Measurements from ENCODE around the gene SNAPC4. TPM values are rescaled to one million over a fixed set of nuclear protein-coding genes. Genes with fewer than 3 reads are reported as not detected.
A peak's percentile ranks its signal among the peaks of the same experiment; 100 is the strongest.

The SNAPC4 gene
- total and polyA plus RNA-seq, 10 donors, result 4.6 to 14.5 (median 10.1) TPM

DNA sequence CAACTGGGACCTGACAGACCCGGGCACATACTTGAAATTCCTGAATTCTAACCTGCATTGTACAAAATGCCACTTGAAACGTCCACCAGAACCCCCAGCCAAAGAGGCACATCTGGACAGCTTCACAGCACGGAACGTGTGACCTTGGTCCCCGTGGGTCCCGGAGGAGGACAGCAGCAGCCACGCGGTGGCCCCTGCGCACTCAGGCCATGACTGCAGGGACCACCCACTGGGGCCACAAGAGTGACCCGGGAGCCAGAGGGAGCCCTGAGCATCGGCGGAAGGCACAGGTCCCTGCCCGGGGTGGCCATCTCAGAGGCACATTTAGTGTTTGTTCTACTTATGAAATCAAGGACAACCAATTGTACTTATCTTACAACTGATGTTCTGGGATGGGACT, 2.1 kb upstream of the SNAPC4 start:
- Histone ChIP-seq H3K4me1 (peaks cover 26 to 80% (median 48%) of the 10 kb centered on the region in 6 donors), H3K27me3 (replicated peaks in 1 of 7) (no peaks in the 10 kb centered on the region), H3K36me3 (peaks cover 0 to 62% (median 31%) of the 10 kb centered on the region in 6 donors), H3K4me3 (no peak overlapping the region), H3K9me3 (no peaks in the 10 kb centered on the region), H3K27ac (no peak overlapping the region)
- no peak for TF ChIP-seq POLR2A (IDR thresholded peaks at IDR 0.05)
- TF ChIP-seq, protein P1, sequence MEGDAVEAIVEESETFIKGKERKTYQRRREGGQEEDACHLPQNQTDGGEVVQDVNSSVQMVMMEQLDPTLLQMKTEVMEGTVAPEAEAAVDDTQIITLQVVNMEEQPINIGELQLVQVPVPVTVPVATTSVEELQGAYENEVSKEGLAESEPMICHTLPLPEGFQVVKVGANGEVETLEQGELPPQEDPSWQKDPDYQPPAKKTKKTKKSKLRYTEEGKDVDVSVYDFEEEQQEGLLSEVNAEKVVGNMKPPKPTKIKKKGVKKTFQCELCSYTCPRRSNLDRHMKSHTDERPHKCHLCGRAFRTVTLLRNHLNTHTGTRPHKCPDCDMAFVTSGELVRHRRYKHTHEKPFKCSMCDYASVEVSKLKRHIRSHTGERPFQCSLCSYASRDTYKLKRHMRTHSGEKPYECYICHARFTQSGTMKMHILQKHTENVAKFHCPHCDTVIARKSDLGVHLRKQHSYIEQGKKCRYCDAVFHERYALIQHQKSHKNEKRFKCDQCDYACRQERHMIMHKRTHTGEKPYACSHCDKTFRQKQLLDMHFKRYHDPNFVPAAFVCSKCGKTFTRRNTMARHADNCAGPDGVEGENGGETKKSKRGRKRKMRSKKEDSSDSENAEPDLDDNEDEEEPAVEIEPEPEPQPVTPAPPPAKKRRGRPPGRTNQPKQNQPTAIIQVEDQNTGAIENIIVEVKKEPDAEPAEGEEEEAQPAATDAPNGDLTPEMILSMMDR (IDR thresholded peaks at IDR 0.05 in 8 of 11, conservative IDR thresholded peaks at IDR 0.05 in 3 of 11), result no peak
- no peak for TF ChIP-seq POLR2AphosphoS5 (IDR thresholded peaks at IDR 0.05)
- 83 to 91% (median 86%) methylated on average over 10 to 13 of the region's 13 CpGs for WGBS, 5 donors
- intact Hi-C loops (cut with DNase I; ENCODE audit: low total_unique reads), result no loop called here
- peak; percentile 73 for DNase-seq

DNA sequence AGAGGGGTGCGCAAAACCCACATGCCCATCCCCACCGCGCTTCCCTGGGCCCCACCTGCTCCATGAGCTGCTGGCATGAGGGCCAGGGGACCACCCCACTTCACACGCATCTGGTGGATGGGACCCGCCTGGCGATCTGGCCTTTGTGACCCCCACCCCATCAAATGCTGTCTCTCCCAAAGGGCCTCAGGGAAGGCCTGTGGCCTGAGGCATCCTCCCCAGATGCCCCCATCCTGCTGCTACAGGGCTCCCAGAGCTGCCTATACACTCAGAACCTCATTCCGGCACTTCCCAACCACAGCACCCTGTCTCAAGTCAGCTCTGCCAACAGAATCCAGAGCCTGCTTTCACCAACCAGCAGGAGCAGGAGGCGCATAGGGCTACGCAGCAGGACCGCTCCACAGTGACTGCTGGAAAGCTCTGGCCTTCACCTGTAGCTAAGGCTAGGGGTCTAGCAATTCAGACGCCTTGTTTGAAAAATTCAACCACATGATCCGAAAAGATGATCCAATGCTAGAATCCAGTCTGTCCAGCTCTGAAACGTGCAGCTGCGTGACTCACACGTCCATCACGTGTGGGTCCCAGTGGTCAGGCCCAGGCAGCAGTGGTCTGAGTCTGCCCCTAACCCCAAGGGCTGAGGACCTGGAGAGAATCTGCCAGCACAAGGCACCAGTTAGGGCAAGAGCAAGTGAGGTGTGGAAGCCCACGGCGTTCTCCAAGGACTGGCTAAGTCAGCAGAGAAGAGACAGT, 1.4 kb upstream of the SNAPC4 start:
- intact Hi-C loops (cut with DNase I; ENCODE audit: low total_unique reads), result no loop called here
- TF ChIP-seq POLR2AphosphoS5 (IDR thresholded peaks at IDR 0.05) (peak in 2 of 3 donors; percentile 3 to 14), POLR2A (IDR thresholded peaks at IDR 0.05) (no peak)
- TF ChIP-seq, protein P1 (IDR thresholded peaks at IDR 0.05 in 8 of 11, conservative IDR thresholded peaks at IDR 0.05 in 3 of 11), result no peak
- Histone ChIP-seq H3K4me1 (peaks cover 26 to 73% (median 48%) of the 10 kb centered on the region in 6 donors), H3K4me3 (no peak overlapping the region), H3K27ac (no peak overlapping the region), H3K27me3 (replicated peaks in 1 of 7) (no peaks in the 10 kb centered on the region), H3K36me3 (peaks cover 0 to 62% (median 32%) of the 10 kb centered on the region in 6 donors), H3K9me3 (no peaks in the 10 kb centered on the region)
- DNase-seq, result no peak
- WGBS, 5 donors, result 94 to 96% (median 95%) methylated on average over 18 of the region's 18 CpGs

DNA sequence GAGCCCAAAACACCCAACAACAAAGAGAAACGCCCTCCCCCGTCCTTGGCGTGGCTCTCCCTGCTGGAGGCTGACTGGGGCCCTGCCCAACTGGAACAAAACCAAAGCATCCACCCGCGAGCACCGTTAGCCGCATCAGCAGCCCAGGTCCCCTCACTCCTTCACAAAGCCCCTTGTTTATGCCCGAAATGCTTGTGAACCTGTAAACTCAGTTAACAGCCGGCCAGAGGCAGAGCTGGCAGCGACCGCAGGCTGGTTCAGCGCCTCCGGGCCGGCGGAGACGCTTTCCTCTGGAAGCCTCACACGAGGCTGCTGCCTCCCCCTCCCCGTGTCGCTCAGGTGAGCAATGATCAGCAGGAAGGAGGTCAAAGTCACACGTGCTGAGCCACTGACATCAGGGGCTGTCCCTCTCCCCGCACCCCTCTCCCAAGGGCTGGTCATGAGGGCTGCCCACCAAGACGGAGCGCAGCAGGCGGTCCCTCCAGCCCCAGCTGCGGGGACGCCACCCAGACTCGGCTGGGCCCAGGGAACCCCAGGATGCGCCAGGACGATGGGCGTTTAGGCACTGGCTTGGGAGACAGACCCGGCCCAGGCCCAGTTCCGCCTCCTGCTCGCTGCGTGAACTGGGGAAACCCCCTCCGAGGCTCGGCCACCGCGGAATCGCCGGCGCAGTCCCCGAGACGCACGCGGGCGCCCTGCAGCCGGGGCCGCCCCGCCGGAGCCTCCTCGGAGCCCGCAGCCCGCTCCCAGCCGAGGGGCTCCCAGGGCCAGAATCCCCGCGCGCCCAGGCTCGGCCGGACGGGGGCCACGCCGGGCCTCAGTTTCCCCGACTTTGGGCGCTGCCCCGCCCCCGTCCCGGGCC, 563 bp downstream of the SNAPC4 start:
- peaks cover 0 to 62% (median 35%) of the 10 kb centered on the region in 6 donors for H3K36me3 ChIP-seq
- H3K27me3 ChIP-seq (replicated peaks in 1 of 7), result no peaks in the 10 kb centered on the region
- peak overlapping the region in 6 of 8 donors; percentile 63 to 84 (median 74) for H3K27ac ChIP-seq
- TF ChIP-seq POLR2A (IDR thresholded peaks at IDR 0.05) (no peak), POLR2AphosphoS5 (IDR thresholded peaks at IDR 0.05) (no peak)
- TF ChIP-seq, protein P1 (IDR thresholded peaks at IDR 0.05 in 8 of 11, conservative IDR thresholded peaks at IDR 0.05 in 3 of 11), result no peak
- peaks cover 24 to 55% (median 36%) of the 10 kb centered on the region in 6 donors for H3K4me1 ChIP-seq
- H3K4me3 ChIP-seq, result peak overlapping the region; percentile 90 to 100 (median 99)
- intact Hi-C loops (cut with DNase I; ENCODE audit: low total_unique reads), result no loop called here
- DNase-seq, result peak; percentile 87
- no peaks in the 10 kb centered on the region for H3K9me3 ChIP-seq
- WGBS, 5 donors, result 1 to 3% (median 2%) methylated on average over 24 to 67 of the region's 67 CpGs
